Kasumi-1 (cell line): ENCODE data around the gene MFNG.
A peak's percentile ranks its signal among the peaks of the same experiment; 100 is the strongest.

Source experiments
- DNase-seq, 2 experiments: peaks; one replicate each; lab custom pipeline; 2025; lab: John Stamatoyannopoulos, UW

Gene MFNG

DNA sequence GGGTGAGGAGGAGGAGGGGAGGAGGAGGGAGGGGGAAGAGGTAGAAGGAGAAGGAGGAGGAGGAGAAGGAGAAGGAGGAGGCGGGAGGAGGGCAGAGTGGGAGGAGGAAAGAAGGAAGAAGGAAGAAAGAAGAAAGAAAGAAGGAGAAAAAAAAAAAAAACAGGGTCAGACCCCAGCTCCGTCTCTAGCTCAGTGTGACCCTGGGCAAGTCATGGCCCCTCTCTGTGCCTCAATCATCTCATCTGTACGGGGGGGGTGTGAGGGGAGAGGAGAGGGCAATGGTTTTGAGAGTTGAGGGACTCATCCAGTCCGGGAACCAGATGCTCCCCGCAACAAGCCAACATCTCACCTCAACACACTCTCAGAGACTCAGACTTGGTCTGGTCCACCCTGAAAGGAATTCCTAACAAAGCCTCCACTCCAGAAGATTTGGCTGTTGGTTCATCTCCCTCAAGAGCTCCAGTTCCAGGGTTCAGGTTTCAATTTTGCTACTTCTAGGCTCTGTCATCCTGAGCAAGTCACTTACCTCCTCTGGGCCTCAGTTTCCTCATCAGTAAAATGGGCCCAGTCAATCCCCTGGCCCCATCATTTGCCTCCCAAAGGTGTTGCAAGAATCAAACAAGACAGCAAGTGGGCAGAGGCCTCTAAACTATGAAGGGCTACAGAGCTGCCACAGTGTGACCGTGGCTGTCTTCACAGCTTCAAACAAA is 25.4 kb upstream of the MFNG start:
- no peak for DNase-seq

DNA sequence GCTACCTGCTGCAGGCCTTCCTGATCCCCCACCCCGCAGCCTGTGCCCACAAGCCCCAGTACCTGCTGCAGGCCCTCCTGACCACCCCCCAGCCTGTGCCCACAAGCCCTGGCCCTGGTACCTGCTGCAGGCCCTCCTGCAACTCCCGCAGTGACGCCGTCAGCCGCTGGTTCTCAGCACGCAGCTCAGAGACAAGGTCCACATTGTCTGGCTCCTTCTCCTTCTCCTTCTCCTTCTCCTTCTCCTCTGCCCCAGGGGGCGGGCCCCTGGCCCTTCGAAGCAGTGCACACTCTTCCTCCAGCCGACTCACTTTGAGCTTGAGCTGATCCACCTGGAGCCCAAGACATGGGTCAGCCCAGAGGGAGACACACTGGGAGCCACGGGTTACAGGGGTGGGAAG is 23.9 kb upstream of the MFNG start:
- DNase-seq: no peak

DNA sequence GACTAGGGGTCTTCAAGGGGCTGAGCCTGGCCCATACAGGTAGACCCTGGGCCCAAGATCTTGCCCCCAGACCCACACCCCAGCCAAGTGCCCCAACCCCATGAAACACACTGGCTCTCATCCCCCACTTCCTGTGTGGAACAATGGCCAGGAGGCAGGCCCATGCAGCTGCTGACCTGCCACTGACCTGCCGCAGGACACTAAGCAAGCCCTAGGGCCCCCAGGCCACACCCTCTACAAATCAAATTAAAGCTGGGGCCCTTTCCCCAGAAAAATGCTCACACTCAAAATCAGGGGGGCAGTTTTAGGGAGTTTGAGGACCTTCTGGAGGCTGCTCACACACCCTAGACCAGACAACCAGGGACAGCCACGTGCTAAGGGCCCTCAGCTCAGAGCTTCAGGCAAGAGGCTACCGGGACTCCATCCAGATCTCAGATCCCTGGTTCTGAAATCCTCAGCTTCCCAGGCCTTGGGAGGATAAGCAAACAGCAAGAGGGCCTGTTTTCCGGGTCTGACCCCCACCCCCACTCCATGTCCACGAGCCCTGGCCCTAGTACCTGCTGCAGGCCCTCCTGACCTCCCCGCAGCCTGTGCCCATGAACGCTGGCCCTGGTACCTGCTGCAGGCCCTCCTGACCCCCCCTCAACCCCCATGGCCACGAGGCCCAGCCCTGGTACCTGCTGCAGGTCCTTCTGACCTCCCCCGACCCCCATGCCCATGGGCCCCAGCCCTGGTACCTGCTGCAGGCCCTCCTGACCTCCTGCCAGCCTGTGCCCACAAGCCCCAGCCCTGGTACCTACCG is 23.1 kb upstream of the MFNG start:
- no peak for DNase-seq

DNA sequence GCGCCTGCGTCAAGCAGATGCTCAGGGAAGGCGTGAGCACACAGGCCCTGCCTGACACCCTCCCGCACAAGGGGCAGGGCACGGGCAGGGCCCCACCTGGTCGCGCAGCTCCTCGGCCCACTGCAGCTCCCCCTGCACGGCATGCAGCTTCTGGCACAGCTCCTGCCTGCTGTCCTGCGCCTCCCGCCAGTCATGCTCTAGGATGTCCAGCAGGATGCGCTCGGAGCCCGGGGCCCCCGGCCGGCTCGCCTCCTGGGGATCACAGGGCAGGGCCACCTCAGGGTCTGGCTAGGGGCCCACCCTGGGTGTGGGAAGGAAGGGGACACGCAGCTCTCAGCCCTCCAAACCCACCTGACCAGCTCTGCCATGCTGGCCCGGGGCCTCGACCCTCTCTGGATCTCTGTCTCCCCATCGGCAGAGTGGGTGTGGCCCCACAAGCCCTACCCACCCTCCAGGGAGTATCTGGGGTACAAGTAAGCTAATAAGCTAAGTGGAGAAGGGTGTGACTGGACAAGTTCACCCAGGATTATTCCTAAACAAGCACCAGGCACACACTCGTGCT is 22.3 kb upstream of the MFNG start:
- no peak for DNase-seq

DNA sequence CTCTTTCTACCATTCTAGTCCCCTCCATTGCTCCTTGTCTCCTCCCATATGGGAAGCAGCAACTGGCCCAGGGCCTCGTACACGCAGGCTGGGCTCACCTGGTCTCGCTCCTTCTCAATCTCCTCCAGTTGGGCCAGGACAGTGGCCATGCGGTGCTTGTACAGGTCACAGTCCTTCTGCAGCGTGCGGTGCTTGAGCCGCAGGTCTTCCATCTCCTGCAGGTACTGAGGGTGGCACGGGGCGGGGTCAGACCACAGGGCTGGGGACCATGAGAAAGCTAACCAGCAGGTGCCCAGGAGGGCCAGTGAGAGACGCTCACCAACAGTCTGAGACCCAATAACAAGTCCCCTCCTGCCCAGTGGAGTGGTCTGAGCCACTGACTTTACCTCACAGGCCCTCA is 21.5 kb upstream of the MFNG start:
- no peak for DNase-seq

DNA sequence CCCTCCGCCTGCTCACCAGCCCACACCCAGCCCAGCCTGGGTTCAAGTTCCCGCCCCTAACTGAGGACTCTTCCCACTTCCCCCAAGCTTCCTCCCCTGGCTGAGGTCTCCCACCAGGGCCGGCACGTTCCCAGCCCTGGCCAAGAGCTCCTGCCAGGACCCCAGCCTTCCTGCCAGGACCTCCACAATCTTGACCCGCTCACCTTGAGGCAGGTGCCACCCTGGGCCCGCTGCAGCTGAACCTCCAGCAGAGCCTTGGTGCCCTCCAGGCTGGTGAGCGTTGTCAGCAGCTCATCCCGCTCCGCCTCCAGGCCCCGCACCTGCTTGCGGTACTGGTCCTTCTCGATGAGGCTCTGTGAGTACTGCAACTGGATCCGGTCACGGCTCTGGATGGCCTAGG is 19.8 kb upstream of the MFNG start:
- DNase-seq: no peak

DNA sequence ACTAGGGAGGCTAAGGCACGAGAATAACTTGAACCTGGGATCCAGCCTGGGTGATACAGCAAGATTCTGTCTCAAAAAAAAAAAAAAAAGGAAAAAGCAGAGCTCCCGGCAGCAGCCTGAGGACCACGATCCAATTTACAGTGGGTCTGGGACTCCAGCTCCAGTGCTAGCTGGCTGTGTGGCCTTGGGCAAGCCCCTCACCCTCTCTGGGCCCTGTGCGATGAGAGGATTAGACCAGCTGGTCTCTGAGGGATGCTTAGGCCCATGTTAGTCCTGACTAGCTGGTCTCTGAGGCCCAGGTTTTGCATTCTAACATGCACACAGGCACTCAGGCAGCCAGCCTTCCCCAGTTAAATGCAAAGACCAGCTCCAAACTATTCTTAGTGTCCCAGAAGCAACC is 19.4 kb upstream of the MFNG start:
- DNase-seq: no peak

DNA sequence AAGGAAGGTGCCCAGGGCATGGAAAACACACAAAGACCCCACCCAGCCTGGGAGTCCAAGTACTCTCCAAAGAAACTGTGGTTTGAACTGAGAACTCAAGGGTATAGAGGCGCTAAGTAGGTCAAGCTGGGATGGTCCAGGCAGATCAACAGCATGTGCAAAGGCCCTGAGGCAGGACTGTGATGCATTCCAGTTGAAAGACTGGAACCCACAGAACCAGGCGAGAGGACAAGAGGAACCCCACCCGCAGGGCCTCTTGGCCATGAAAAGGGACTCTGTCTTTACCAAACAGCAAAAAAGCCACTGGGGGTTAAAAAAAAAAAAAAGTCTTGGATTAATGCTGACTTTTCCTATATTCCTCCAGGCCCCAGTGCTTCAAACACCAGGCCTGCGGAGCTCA is 18.8 kb upstream of the MFNG start:
- no peak for DNase-seq

DNA sequence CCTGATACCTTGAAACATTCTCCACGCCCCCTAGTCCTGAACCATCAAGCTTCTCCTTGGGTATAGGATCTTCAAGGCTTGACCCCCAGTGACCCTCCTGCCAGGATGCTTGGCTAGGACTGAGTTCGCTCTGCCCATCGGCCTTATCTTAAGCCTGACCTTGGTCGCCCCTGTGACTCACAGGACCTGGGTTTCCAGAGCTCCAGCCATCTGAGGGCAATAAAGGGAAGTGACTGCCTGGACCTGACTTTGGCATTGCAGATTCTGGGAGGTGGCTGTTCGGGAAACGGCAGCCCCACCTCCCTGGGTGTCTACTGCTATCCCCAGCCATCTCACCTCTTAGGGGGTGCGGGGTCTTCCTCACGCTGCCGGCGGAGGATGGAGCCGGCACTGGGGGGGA is 17.7 kb upstream of the MFNG start:
- no peak for DNase-seq

DNA sequence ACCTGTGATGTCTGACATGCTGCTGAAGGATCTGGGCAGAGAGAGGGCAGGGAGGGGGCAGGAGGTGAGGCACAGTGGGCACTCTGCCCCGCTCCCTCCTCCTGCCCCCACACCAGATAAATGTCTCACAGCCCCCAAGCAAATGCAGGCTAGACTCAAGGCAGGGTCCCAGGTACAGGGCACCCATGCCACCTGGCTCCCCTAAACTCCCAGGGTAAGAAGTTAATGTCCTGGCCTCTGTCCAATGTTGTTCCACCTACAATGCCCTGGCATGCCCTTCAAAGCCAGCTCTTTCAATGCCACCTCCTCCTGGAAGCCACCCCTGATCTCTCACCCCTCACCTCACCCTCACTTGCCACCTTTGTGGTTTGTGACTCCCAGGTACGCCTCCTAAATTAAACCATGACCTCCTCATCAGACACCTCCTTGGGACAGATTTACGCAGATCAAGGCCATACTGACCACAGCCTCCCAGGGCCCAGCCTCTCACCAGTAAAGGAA is 17.0 kb upstream of the MFNG start:
- no peak for DNase-seq

DNA sequence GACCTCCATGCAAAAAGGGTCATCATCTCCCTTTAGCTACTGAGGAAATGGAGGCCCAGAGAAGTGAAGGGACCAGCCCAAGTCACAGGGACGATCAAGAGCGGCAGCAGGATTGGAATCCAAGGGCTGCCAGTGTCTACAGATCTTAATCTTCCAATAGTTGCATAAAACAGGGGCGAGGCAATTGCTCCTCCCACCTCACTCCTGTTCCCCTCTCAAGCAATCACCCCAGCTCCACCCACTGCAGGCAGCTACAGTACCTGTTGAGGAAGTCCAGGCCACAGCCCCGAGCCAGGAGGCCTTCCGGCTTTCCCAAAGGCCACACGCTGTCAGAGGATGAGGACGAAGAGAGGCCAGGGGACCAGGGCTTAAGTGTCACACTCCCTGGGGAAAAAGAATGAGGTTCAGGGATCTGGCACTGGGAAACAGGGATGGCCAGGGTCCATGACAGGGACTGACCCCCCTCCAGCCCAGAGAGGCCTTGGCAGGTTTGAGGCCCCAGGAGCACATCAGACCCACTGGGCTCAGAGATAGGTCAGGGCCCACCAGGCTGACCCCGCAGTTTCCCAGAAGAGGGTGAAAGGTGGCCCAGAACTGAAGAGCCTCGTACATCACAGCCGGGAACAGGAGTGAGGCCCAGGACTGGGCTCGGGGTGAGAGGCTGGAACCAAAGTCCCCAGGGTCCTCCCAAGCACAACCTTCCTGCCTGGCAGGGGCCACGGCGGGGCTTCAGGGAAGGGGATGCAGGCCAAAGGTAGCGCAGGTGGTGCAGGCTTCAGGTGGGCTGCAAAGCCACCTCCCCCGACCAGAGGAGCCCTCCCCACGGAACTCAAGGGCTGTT is 16.4 kb upstream of the MFNG start:
- DNase-seq: no peak

DNA sequence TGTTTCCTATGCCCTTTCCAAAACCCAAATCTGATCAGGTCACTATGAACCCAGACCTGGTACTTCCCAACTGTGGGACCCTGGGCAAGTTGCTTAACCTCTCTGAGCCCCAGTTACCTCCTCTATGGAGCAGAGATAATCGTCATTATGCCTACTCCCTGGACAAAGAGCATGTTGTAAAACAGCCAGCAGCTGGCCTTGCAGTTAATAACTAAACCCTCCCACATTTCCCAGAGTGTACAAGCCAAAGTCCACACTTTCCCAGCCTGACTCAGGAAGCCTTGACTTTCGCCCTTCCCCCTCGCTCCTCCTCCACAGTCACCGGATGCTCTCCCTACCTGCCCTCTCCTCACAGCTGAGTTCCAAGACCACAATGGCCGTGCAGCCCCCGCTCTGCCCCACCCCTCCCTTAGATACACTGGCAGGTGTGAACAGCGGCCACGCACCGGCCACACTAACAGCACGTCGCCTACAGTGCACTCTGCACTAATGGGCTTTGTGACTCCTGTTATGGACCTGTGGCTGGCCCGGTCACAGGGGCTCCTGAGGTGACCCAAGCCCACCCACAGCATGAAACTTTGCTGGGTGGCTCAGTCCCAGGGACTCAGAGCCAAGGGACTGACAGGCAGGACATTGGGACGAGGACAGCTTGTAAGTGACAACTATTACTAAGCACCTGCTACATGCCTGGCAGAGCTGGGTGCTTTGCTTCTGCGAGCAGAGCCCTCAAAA is 15.6 kb upstream of the MFNG start:
- no peak for DNase-seq

DNA sequence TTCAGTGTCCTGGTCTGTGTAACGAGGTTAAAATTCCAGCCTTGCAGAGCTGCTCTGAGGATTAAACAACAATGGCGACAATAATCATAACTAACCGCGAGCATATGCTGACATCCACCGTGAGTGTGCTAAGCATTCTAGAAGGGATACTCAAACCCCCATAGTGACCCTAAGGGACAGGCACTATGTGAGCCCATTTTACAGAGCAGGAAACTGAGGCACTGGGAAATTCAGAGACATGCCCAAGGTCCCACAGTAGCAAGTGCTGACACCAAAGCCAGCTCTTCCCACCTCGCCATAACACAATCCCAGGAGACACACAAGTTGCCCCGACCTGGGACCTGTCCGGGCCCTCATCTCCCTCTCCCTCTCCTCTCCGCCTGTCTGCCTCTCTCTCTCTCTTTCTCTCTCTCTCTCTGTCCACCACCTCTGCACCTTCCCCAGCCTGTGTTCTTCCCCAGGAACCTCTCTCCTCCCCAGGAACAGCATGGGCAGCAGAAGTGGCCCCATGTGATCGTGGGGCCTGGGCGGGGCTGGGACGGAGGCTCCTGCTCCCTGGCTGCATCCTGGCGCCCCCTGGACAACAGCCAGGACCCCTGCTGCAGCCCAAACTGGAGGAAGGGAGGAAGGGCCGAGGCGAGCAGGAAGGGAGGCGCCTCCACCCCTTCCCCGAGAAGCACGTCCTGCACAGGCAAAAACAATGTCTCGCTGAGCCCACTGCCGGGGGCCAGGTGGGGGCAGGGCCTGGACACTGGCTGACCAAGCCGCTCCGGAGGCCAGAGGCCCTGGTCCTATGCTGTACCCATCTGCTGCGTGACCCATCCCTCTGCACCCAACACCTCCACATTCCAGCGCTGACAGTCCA is 14.8 kb upstream of the MFNG start:
- DNase-seq: no peak

DNA sequence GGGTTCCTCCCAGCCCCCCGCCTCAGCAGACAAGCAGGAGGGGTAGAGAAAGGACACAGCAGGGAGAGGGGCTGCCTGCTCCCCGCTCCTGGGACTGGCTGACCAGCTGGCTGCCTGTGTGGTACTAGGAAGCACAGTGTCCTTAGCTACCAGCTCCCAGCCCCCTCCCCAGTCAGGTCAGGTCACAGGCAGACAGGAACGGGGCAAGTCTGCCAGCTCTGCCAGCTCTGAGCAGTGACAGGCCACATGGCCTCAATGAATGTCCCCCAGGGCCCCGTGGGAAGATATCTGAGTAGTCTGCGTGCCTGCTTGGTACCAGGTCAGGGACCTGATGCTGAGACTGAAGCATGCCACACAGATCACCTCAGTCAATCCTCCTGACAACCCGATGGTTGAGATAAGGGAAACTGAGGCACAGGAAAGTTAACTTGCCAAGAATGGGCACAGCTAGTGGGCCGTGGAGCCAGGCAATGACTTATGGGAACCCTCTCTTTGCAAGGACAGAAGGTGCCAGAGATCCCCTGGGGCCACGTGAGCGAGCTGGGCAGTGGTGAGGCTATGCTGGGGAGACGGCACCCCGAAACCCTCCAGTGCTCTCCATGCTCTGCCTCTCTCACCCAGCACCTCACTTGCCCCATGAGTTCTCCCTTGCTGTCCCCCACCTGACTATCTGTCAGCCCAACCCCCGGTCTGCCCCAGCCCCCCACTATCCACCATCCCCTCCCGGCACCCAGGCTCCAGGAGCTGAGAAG is 13.8 kb upstream of the MFNG start:
- no peak for DNase-seq

DNA sequence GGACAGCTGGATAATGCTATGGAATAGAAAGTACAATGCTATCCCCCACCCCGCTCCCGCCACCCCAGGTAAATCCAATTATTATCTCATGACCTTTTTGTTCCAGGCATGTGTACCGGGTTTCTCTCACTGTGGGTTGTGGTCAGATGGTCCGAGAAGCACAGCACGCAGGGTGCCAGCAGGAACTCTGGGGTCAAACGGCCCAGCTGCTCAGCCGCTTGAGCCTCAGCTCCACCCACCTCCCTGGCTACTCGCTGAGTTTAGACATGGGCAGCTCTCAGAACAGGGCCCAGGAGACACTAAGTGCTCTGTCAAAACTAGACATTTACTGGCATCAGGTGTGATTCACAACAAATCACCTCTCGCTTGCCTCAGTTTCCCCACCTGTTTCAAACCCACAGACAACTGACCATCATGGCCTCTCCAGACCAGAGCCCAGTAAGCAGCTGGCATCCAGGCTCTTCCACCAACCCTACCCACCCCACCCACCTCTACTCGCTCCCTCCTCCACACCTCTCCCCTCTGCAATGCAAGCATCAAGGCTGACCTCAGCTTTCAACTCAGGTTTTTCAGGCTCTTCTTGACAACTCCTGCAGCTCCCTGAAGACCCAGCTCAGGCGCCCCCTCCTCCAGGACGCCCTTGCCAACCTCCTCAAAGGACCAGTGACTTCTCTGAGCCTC is 13.0 kb upstream of the MFNG start:
- DNase-seq: no peak

DNA sequence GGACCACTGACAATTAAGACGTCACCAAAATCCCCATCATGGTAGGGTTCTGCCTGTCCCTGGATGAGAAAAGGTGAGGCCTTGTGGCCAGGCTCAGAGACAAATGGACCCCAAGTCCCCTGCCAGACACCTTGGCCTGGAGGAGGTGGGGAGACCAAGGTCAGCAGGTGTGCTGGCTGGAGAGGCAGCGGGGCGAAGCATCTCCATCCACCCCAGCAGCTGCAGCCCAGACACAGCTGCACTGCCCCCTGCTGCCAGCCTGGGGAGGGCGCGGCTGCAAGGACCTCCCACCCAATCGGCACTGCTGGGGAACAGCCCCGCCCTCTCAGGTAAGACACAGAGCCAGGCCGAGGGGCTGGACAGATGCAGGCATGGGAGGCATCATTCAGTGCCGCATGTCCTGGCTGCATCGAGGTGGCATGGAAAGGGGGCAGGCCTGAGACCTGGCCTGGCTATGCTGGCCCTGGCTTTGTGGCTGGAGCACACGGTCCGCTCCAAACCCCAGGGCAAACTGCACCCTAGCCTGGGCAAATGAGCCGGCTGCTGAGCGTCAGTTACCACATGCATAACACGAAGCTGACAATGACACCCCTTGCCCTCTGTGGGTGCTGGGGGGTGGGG is 12.2 kb upstream of the MFNG start:
- DNase-seq: peak; percentile 36 to 46

DNA sequence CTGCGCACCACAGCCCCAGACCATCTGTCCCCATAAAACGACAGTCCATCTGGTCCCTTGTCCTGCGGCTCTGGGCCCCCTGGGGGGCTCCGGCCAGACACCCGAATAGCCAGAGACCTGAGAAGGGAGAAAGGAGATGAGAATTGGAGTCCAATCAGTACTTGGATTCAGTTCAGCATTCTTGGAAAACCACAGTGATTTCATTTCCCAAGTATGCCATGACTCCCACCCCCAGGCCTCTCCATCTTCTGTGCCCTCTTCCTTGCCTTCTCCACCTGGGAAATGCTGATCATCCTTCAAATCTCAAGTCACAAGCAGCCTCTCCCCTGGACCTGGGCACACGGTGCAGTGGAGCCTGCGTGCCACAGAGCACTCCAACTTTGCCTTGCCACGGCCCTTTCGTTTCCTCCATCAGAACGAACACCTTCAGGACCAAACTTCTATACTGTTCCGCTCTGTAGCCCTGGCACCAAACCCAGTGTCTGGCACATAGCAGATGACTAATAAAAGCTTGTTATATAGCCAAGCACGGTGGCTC is 10.9 kb upstream of the MFNG start:
- DNase-seq: no peak

DNA sequence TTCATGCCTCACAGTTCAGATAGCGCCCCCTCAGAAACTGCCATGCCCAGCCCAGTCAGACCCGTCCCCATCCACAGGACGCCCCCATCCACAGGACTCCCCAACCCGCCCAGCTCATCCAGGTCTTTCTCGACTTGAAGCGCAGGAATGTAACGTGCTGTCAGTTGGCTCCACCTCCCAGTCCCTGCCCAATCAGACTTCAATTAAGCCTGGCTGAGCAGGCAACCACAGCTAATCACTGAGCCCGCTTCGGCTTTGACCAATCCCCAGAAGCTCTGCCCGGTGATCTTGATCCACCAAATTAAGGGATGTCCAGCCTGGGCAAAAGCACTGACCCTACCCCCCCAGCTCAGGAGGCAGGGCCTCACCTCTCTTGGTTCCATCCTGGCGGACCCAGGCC is 10.5 kb upstream of the MFNG start:
- DNase-seq: no peak

DNA sequence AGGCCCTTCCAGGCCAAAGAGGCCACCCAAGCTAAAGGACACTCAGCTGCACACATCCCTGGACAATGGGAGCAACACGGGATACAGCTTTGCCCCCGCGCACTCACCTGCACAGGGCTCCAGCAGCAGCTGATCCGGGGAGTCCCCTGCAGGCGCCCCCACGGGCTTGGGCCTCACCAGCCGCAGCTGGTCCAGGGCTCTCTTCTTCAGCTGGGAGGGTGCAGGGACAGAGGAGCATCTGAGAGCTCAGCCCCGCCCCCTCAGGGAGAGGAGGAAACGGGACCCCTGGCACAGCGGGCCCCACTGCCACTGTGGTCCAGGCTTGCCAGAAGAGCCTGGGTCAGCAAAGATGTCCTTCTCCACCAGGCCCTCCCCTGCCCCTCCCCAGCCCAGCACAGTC is 7.8 kb upstream of the MFNG start:
- no peak for DNase-seq
